ENCODE measurements around the gene GNB5.
"Not testable (repeated sequence)": the region's sequence is repeated elsewhere in the genome, so short reads cannot be mapped to it uniquely, and the experiment has no call there.

GNB5 gene

GRCh38 chr15:52170199-52170598 is 21.0 kb downstream of the GNB5 start:
- not testable (repeated sequence) for DNase-seq (ENCODE audit: low read depth in 2 of 2)

GRCh38 chr15:52165494-52166131 is 25.6 kb downstream of the GNB5 start:
- DNase-seq (ENCODE audit: low read depth in 2 of 2) = not testable (repeated sequence)

- no peak for DNase-seq (ENCODE audit: low read depth in 2 of 2)
These were observed 26.4 kb downstream of the GNB5 start for GRCh38 chr15:52164631-52165265.

- DNase-seq (ENCODE audit: low read depth in 2 of 2) = no peak
These were observed 27.6 kb downstream of the GNB5 start for GRCh38 chr15:52163321-52164190.

GRCh38 chr15:52162876-52163275 is 28.3 kb downstream of the GNB5 start:
- no peak for DNase-seq (ENCODE audit: low read depth in 2 of 2)

- no peak for DNase-seq (ENCODE audit: low read depth in 2 of 2)
These were observed 28.9 kb downstream of the GNB5 start for GRCh38 chr15:52162260-52162659.

GRCh38 chr15:52161406-52161966 is 29.7 kb downstream of the GNB5 start:
- no peak for DNase-seq (ENCODE audit: low read depth in 2 of 2)

GRCh38 chr15:52159645-52160044 is 31.5 kb downstream of the GNB5 start:
- DNase-seq (ENCODE audit: low read depth in 2 of 2) = no peak

GRCh38 chr15:52158084-52158765 is 33.0 kb downstream of the GNB5 start:
- DNase-seq (ENCODE audit: low read depth in 2 of 2) = no peak

GRCh38 chr15:52155878-52156277 is 35.3 kb downstream of the GNB5 start:
- DNase-seq (ENCODE audit: low read depth in 2 of 2) = no peak

GRCh38 chr15:52154896-52155865 is 36.0 kb downstream of the GNB5 start:
- no peak for DNase-seq (ENCODE audit: low read depth in 2 of 2)

- no peak for DNase-seq (ENCODE audit: low read depth in 2 of 2)
These were observed 37.0 kb downstream of the GNB5 start for GRCh38 chr15:52153900-52154895.

- no peak for DNase-seq (ENCODE audit: low read depth in 2 of 2)
These were observed 39.8 kb downstream of the GNB5 start for GRCh38 chr15:52151353-52151752.

- no peak for DNase-seq (ENCODE audit: low read depth in 2 of 2)
These were observed 40.3 kb downstream of the GNB5 start for GRCh38 chr15:52150871-52151270.

- DNase-seq (ENCODE audit: low read depth in 2 of 2) = no peak
These were observed 41.0 kb downstream of the GNB5 start for GRCh38 chr15:52150043-52150825.

- DNase-seq (ENCODE audit: low read depth in 2 of 2) = no peak
These were observed 42.8 kb downstream of the GNB5 start for GRCh38 chr15:52148403-52148802.

GRCh38 chr15:52146776-52147175 is 44.4 kb downstream of the GNB5 start:
- no peak for DNase-seq (ENCODE audit: low read depth in 2 of 2)

- DNase-seq (ENCODE audit: low read depth in 2 of 2) = no peak
These were observed 44.9 kb downstream of the GNB5 start for GRCh38 chr15:52146261-52146660.
